Measurements from ENCODE around the gene MINDY4B. TPM values are rescaled to one million over a fixed set of nuclear protein-coding genes. Genes with fewer than 3 reads are reported as not detected.

MINDY4B gene
- total and polyA plus RNA-seq, 2 of the 4 experiments (the other 2 are of a cell fraction): not detected

- H3K14ac ChIP-seq (replicated peaks; ENCODE audit: low read depth, low read length): no peak overlapping the region
- no peaks in the 10 kb centered on the region for H3K9me3 ChIP-seq (ENCODE audit: control insufficient read depth, insufficient read depth, low read length)
- dilution Hi-C loops (cut with HindIII; ENCODE audit: low sequenced_read_pairs, unreplicated experiment): no loop called here
- H3K79me1 ChIP-seq (ENCODE audit: low read depth in 1 of 2, low read length in 2 of 2): no peaks in the 10 kb centered on the region
- no TSS peak for BruUV-seq (replicated peaks)
- H3K27ac ChIP-seq (ENCODE audit: insufficient read depth, low read length): no peak overlapping the region
- no peaks in the 10 kb centered on the region for H3K9me1 ChIP-seq (ENCODE audit: insufficient read depth, low read length)
- no peak overlapping the region for H4K8ac ChIP-seq (ENCODE audit: low read depth in 2 of 2, low read length in 2 of 2)
- H4K91ac ChIP-seq (ENCODE audit: insufficient read depth, low read depth, low read length): no peak overlapping the region
- no peak overlapping the region for H2AFZ ChIP-seq (replicated peaks; ENCODE audit: low read length, poor library complexity)
- H3K9ac ChIP-seq (ENCODE audit: low read depth, low read length): no peak overlapping the region
- no peak overlapping the region for H3K23ac ChIP-seq (ENCODE audit: low read depth, low read length)
- WGBS, 2 experiments (ENCODE audit: extremely low coverage in 2 of 2, insufficient read length in 1 of 2): no CpG with 5 or more reads among the region's 2 CpGs
- ChIA-PET POLR2A (ENCODE audit: unreplicated experiment) (no interaction called here), CTCF (no interaction called here)
- no peak overlapping the region for H2BK15ac ChIP-seq (ENCODE audit: low read depth, low read length)
- H3K18ac ChIP-seq (ENCODE audit: low read depth, low read length): no peak overlapping the region
- H3K36me3 ChIP-seq (ENCODE audit: control insufficient read depth, insufficient read depth, low read length): no peaks in the 10 kb centered on the region
- in situ Hi-C loops (cut with MboI; ENCODE audit: low sequenced_read_pairs): no loop called here
- no peak overlapping the region for H2AK9ac ChIP-seq (replicated peaks; ENCODE audit: low read depth, low read length, poor library complexity)
- no peak overlapping the region for H2BK20ac ChIP-seq (ENCODE audit: low read depth, low read length)
- H2AK5ac ChIP-seq (ENCODE audit: low read depth, low read length): no peak overlapping the region
- no peak overlapping the region for H3K4me3 ChIP-seq (ENCODE audit: insufficient read depth, low read depth, low read length)
- no peak overlapping the region for H2BK120ac ChIP-seq (ENCODE audit: low read depth, low read length)
- ATAC-seq (ENCODE audit: low read depth): no peak
- no peak overlapping the region for H4K5ac ChIP-seq (ENCODE audit: low read depth, low read length)
- H2BK5ac ChIP-seq (ENCODE audit: low read depth, low read length, poor library complexity, severe bottlenecking): no peak overlapping the region
- H3K4me1 ChIP-seq (ENCODE audit: control insufficient read depth, insufficient read depth, low read length): no peaks in the 10 kb centered on the region
- no peak overlapping the region for H3K4ac ChIP-seq (ENCODE audit: low read depth, low read length)
- H3K4me2 ChIP-seq (ENCODE audit: low read depth, low read length): no peak overlapping the region
- peaks cover 14% of the 10 kb centered on the region for H3K27me3 ChIP-seq (ENCODE audit: control insufficient read depth, insufficient read depth, low read length)
- DNase-seq: peak; percentile 8
- no peak overlapping the region for H3K56ac ChIP-seq (ENCODE audit: extremely low read depth, insufficient read depth, low read length)
- intact Hi-C loops (cut with micrococcal nuclease): no loop called here
- no peak for TF ChIP-seq FOS (IDR thresholded peaks at IDR 0.05; ENCODE audit: low read depth, low read length)
- no peak for TF ChIP-seq MAFK (IDR thresholded peaks at IDR 0.05; ENCODE audit: low read depth, low read length)
- peak; percentile 19; the same call in 1 of the 2 replicates for TF ChIP-seq CEBPB (IDR thresholded peaks at IDR 0.05; ENCODE audit: low read depth, low read length)
- no peak for TF ChIP-seq CHD1 (IDR thresholded peaks at IDR 0.05; ENCODE audit: low read depth, low read length)
- no peak for TF ChIP-seq RCOR1 (IDR thresholded peaks at IDR 0.05; ENCODE audit: insufficient replicate concordance, low read length)
- no peaks in the 10 kb centered on the region for H4K20me1 ChIP-seq (ENCODE audit: insufficient read depth, low read length)
Measured at GRCh38 chr3:150887031-150887430, 18.2 kb downstream of the MINDY4B start.
